ENCODE results near the gene HNRNPA2B1.
A peak's percentile ranks its signal among the peaks of the same experiment; 100 is the strongest.
"Not testable (repeated sequence)": the region's sequence is repeated elsewhere in the genome, so short reads cannot be mapped to it uniquely, and the experiment has no call there.

The HNRNPA2B1 gene

DNA sequence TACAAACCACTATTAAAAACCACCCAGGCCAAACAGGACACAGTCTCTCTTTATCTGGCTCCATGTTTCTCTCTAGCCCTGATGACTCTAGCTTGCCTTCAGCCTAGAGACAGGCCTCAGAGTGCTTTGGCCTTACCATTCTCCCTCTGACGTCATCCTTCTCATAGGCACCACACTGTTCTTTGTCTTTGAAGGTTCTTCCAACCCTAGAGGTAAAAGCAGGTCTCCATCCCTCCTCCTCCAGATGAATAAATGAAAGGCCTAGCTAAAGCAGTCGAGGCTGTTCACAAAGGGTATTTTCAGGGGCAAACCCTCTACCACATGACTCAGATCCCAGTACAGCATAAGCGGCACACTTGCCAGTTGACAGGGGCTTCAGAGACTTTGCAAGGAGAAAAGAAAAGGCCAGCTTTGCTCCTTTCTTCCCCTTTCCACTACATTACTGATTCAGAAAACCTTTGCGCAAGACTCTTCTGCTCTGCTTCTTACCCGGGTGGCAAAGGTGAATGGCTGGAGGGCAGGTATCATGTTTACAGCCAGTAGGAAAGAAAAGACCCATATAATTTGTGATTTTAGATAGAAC lies 33.8 kb downstream of the HNRNPA2B1 start:
- Mint-ChIP-seq H3K27me3 (no peaks in the 10 kb centered on the region), H3K9me3 (no peaks in the 10 kb centered on the region), H3K27ac (peak overlapping the region; percentile 85), H3K36me3 (peaks cover 11% of the 10 kb centered on the region), H3K4me1 (peaks cover 27% of the 10 kb centered on the region), H3K4me3 (peak overlapping the region; percentile 21)

DNA sequence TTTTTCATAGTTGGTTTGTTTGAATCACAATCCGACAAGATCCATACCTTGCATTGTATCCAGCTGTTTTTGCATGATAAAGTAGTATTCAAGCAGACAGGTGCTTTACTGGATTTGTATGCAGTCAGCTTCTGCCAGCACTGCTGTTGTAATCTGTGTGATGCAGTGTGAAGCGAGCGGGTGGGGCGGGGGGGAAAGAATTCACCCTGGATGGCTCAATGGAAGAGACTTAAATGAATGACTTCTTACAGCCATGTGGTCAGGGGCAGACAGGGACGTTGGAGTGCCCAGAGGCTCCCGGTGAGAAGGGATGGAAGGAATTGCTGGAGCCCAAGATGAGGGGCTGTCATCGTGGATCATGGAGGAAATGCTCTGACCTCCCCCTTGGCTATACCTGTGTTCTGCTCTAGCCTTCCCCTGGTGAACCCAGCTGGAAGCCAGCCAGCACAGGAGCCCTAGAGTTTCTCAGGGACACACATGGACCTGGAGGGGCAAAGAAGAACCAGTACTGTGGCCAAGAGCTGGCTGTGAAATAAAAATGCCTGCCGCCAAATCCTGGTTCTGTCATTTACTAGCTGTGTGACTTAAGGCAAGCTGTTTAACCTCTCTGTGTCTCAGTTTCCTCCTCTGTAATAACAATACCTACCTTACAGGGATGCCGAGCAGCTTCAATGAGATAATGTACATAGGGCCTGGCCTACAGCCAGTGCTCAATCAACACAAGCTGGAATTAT lies 34.4 kb downstream of the HNRNPA2B1 start:
- H3K27me3 Mint-ChIP-seq: no peaks in the 10 kb centered on the region
- H3K4me3 Mint-ChIP-seq: no peak overlapping the region
- no peaks in the 10 kb centered on the region for H3K9me3 Mint-ChIP-seq
- H3K36me3 Mint-ChIP-seq: peaks cover 8% of the 10 kb centered on the region
- peaks cover 27% of the 10 kb centered on the region for H3K4me1 Mint-ChIP-seq
- H3K27ac Mint-ChIP-seq: no peak overlapping the region

DNA sequence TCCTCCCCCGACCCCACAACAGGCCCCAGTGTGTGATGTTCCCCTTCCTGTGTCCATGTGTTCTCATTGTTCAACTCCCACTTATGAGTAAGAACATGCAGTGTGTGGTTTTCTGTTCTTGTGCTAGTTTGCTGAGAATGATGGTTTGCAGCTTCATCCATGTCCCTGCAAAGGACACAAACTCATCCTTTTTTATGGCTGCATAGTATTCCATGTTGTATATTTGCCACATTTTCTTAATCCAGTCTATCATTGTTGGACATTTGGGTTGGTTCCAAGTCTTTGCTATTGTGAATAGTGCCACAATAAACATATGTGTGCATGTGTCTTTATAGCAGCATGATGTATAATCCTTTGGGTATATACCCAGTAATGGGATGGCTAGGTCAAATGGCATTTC lies 36.7 kb downstream of the HNRNPA2B1 start:
- H3K36me3 Mint-ChIP-seq, H3K27ac Mint-ChIP-seq, H3K27me3 Mint-ChIP-seq, H3K4me3 Mint-ChIP-seq, H3K9me3 Mint-ChIP-seq: not testable (repeated sequence)
- H3K4me1 Mint-ChIP-seq: peaks cover 42% of the 10 kb centered on the region

DNA sequence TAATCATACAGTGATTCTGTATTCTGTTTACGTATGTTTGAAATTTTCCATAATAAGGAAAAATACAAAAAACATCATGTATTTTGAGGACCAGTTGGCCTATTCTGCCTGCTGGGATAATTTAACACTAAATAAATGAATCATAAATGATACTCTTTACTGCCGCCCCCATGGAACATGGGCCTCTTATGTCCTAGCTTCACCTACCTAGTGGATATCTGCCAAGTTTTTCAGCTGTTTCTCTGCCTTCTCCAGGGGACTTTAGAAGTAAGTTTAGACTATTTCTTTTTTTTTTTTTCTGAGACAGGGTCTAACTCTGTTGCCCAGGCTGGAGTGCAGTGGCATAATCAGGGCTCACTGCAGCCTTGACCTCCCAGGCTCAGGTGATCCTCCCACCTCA lies 38.1 kb downstream of the HNRNPA2B1 start:
- no peak overlapping the region for H3K27ac Mint-ChIP-seq
- no peaks in the 10 kb centered on the region for H3K9me3 Mint-ChIP-seq
- peaks cover 53% of the 10 kb centered on the region for H3K4me1 Mint-ChIP-seq
- no peaks in the 10 kb centered on the region for H3K27me3 Mint-ChIP-seq
- no peak overlapping the region for H3K4me3 Mint-ChIP-seq
- H3K36me3 Mint-ChIP-seq: peaks cover 7% of the 10 kb centered on the region

DNA sequence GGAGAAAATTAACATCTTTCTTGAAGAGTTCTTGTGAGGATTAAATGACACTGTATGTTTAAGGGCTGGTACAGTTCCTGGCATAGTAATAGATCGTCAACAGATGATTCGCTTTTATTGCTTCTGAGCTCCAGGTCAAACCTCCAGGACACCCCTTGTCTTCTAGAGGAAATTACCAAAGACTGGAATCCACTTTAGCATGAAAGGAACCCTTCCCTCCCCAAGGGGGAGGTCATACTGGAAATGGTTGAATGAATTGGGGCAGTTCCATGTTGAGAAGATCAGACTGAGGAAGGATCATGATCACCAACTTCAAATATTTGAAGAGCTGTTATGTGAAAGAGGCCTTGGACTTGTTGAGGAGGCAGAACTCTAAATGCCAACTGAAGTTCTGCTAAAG lies 39.6 kb downstream of the HNRNPA2B1 start:
- Mint-ChIP-seq H3K4me1 (peaks cover 56% of the 10 kb centered on the region), H3K9me3 (no peaks in the 10 kb centered on the region), H3K27ac (no peak overlapping the region), H3K36me3 (peaks cover 7% of the 10 kb centered on the region), H3K4me3 (no peak overlapping the region), H3K27me3 (no peaks in the 10 kb centered on the region)

DNA sequence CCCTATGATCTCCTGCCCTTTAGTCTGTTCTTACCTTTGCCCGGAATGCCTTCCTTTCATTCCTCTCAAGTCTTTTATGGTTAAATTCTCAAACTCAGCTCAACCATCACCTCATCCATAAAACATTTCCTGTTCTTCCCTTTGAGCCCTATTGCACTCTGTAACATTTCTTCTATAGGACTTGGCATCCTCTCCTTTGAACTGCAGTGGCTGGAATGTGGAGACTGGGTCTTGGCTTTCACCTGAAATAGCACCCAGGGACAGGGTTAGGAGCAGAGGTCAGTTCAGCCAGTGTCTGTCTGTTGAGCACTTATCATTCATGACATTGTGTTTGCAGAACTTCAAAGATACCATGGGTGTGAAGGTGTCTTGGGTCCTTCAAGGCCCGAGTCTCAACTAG lies 41.3 kb downstream of the HNRNPA2B1 start:
- peaks cover 5% of the 10 kb centered on the region for H3K36me3 Mint-ChIP-seq
- peak overlapping the region; percentile 8 for H3K4me3 Mint-ChIP-seq
- H3K9me3 Mint-ChIP-seq: no peaks in the 10 kb centered on the region
- peak overlapping the region; percentile 60 for H3K27ac Mint-ChIP-seq
- H3K4me1 Mint-ChIP-seq: peaks cover 73% of the 10 kb centered on the region
- H3K27me3 Mint-ChIP-seq: no peaks in the 10 kb centered on the region

DNA sequence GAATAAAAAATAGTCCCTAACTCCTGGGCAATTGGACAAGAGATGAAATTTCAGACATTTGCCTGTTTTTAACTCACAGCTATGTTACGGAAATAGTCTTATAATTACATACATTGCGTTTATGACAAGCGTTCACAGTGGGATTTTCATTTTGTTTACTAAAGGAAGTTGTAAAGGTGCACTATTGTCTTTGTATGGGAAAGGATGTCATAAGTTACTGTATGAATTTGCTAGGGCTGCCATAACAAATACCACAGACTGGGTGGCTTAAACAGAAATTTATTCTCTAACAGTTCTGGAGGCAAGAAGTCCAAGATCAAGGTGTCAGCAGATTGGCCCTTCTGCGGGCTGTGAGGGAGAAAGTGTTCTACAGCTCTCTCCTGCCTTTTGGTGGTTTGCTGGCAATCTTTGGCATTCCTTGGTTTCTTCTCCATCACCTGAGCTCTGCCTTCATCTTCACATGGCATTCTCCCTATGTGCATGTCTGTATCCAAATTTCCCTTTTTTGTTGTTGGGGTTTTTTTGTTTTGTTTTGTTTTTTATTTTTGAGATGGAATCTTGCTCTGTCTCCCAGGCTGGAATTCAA lies 42.9 kb downstream of the HNRNPA2B1 start:
- Mint-ChIP-seq H3K4me3 (peak overlapping the region; percentile 76), H3K27ac (peak overlapping the region; percentile 72), H3K4me1 (peaks cover 79% of the 10 kb centered on the region), H3K27me3 (no peaks in the 10 kb centered on the region), H3K36me3 (peaks cover 5% of the 10 kb centered on the region), H3K9me3 (no peaks in the 10 kb centered on the region)

DNA sequence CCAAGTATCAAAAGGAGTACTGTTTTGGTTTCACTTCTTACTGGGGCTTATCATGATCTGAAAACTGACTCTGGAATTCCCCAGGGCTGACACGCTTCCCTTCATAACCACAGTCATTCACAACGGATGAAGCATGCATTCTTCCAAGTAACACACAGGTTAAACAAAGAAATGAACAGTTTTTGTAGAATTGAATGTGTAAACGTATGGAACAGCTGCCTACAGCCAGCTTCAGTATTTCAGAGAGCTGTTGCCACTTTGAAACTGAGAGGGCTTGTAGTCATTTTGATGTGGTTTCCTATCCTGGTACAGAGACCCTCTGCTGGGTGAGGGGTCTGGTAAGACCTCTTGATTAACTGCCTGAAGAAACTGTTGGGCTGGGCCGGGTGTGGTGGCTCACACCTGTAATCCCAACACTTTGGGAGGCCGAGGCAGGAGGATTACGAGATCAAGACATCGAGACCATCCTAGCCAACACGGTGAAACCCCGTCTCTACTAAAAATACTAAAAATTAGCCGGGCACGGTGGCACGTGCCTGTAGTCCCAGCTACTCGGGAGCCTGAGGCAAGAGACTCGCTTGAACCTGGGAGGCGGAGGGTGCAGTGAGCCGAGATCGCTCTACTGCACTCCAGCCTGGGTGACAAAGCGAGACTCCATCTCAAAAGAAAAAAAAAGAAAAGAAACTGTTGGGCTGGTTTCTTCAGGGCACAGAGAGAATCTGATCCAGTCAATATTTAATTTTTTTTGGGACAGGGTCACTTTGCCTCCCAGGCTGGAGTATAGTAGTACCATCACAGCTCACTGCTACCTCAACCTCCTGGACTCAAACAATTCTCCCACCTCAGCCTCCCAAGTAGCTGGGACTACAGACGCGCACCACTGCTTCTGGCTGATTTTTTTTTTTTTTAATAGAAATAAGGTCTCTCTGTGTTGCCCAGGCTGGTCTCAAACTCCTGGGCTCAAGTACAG lies 43.8 kb downstream of the HNRNPA2B1 start:
- Mint-ChIP-seq H3K27ac (peak overlapping the region; percentile 90), H3K36me3 (peaks cover 5% of the 10 kb centered on the region), H3K4me1 (peaks cover 74% of the 10 kb centered on the region), H3K4me3 (peak overlapping the region; percentile 76), H3K9me3 (no peaks in the 10 kb centered on the region), H3K27me3 (no peaks in the 10 kb centered on the region)

DNA sequence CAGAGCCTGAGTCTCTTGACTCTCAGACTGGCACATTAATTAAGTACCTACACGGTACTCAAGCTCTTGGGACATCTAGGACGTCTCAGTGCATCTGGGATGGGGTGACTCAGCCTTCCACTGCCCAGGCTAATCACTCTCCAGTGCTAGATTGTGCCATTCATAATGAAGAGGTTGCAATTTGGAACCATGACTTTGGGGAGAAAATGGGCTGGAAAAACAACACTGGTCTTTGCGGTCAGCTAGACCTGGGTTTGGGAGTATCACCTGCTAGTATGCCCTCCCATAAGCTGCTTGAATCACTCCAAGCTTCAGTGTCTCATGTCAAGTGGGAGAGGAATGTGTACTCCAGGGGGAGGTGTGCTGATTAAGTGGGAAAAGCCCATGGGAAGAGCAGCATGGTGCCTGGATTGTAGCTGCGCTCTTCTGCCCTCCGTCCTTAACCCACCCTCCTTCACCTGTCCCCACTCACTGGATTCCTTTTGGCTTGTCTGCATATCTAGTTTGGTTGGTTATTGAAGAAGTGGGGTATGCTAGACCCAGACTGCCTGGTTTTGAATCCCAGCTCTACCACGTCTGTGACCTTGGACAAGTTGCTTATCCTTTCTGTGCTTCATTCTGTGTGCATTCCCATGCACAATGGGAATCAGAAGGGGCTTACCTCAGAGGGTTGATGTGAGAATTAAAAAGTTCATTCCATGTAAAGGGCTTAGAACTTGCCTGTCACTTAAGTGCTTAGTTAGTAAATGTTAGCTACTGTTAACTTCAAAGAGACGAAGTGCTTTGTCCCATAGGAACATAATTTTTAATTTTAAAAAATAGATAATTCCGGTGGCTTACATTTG lies 44.8 kb downstream of the HNRNPA2B1 start:
- H3K4me3 Mint-ChIP-seq: peak overlapping the region; percentile 76
- no peaks in the 10 kb centered on the region for H3K27me3 Mint-ChIP-seq
- no peaks in the 10 kb centered on the region for H3K9me3 Mint-ChIP-seq
- H3K4me1 Mint-ChIP-seq: peaks cover 81% of the 10 kb centered on the region
- H3K27ac Mint-ChIP-seq: peak overlapping the region; percentile 90
- H3K36me3 Mint-ChIP-seq: peaks cover 5% of the 10 kb centered on the region

DNA sequence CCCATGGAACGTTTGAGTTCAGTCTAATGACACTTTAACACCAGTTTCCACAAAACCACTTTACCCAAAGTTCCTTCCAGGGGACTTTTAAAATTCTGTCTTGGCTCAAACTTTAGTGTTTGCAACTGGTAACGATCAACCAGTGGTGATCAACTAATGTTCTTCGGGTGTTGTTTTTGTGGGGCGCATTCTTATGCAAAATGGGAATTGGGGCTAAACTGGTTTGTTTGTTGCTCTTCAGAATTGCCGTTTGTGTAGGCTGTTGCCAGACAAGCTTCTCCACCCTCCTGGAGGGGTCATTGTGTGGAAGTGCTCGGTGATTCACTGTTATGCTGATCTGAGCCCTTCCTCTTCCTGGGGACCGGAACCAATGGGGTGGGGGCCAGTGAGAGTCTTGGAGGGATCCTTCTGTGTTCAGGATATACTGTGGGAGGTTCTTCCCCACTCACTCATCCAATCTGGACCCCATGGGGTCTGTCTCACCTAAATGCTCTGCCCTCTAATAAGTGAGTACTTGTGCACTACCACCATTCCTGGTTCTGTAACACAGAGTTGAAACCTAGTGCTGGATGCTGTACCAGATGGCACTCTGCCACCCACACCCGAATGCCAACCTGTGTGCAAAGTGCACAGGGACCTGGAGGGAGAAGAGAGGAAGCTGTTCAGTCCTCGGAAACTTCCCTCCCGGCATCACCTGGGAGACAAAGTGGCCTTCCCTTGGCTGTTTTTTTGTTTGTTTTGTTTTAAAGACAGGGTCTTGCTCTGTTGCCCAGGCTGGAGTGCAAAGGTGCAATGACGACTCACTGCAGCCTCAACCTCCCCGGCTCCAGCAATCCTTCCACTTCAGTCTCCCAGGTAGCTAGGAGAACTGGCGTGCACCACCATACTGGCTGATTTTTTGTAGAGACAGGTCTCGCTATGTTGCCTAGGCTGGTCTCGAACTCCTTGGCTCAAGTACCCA lies 46.4 kb downstream of the HNRNPA2B1 start:
- H3K9me3 Mint-ChIP-seq: no peaks in the 10 kb centered on the region

DNA sequence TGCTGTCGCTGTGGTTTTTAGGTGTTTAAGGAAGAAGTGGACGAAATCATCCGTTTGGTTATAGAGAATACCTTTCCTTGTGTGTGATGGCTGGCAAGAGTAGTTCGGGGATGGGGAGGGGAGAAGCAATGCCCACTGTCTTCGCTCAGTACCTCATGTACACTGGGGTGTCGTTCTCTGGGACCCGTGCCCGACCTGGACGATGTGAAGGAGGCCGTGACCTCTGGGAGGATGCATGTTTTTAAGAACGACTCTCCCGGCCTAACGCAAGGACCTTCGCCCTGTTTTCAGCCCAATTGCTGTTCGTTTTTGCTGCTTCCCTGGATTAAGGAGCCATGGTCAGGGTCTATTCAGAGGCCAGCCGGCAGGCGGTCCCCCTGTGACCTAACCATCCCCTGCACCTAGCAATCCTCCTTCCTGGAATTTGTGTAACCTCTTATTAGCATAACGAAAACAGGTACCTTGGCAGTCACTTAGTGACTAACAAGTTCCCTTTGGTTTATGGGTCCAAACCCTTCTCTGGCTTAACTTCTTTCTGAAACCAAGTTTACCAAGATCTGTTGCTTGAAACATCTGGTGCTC lies 47.2 kb downstream of the HNRNPA2B1 start:
- Mint-ChIP-seq H3K27ac (peak overlapping the region; percentile 98), H3K9me3 (no peaks in the 10 kb centered on the region), H3K4me3 (peak overlapping the region; percentile 96), H3K36me3 (peaks cover 3% of the 10 kb centered on the region), H3K4me1 (peaks cover 65% of the 10 kb centered on the region), H3K27me3 (no peaks in the 10 kb centered on the region)

More for the DNA sequence above, 46.4 kb downstream of the HNRNPA2B1 start:
- Mint-ChIP-seq H3K4me1 (peaks cover 72% of the 10 kb centered on the region), H3K4me3 (peak overlapping the region; percentile 96), H3K36me3 (peaks cover 5% of the 10 kb centered on the region), H3K27me3 (no peaks in the 10 kb centered on the region), H3K27ac (peak overlapping the region; percentile 98)

DNA sequence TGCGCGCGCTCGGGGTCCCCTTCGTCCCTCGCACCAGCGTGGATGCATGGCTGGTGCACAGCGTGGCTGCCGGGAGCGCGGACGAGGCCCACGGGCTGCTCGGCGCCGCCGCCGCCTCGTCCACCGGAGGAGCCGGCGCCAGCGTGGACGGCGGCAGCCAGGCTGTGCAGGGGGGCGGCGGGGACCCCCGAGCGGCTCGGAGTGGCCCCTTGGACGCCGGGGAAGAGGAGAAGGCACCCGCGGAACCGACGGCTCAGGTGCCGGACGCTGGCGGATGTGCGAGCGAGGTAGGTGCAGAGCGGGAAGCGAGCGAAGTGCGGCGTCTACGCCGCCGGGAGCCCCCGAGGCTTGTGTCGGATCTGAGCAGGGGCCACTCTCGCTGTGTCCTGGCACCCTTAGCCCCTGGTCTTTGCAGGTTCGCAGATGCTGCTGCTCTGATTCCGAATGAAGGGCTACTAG lies 47.7 kb downstream of the HNRNPA2B1 start:
- H3K36me3 Mint-ChIP-seq, H3K9me3 Mint-ChIP-seq, H3K27me3 Mint-ChIP-seq: not testable (repeated sequence)
- Mint-ChIP-seq H3K4me1 (peaks cover 59% of the 10 kb centered on the region), H3K27ac (peak overlapping the region; percentile 98), H3K4me3 (peak overlapping the region; percentile 96)

DNA sequence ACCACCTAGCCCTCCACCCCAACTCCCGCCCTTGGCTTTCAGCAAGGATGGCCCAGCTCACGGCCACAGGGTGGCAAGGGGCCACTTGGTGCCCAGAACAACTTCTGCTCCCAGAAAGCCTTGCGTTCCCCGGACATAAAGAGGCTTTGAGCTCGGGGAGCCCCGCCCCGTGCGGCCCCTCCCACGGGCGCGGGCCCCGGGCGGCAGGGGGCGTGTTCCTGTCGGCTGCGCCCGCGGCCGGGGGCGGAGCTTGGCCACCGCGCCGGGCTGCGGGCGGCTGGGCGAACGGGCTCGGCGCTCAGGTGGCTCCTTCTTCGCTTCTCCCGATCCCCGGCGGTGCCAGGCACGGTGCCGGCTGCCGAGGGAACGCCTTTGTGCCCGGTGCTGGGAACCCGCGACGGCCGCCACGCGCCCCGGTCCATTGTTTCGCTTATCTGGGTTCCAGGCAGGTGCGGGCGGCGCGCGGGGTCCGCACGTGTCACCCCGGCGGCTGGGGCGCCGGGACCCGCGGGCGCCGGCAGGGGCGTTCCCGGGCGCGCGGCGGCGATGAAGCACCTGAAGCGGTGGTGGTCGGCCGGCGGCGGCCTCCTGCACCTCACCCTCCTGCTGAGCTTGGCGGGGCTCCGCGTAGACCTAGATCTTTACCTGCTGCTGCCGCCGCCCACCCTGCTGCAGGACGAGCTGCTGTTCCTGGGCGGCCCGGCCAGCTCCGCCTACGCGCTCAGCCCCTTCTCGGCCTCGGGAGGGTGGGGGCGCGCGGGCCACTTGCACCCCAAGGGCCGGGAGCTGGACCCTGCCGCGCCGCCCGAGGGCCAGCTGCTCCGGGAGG lies 48.4 kb downstream of the HNRNPA2B1 start, which contains the start of gene NFE2L3:
Gene NFE2L3 (plus strand): TSS at position 246 of the 829 bp plus-strand sequence. CDS start 301 bp downstream, at position 547.
- no peaks in the 10 kb centered on the region for H3K9me3 Mint-ChIP-seq
- peaks cover 2% of the 10 kb centered on the region for H3K36me3 Mint-ChIP-seq
- no peaks in the 10 kb centered on the region for H3K27me3 Mint-ChIP-seq
- peak within 1 kb of the TSS; percentile 96 for H3K4me3 Mint-ChIP-seq
- peaks cover 53% of the 10 kb centered on the region for H3K4me1 Mint-ChIP-seq
- peak within 1 kb of the TSS; percentile 98 for H3K27ac Mint-ChIP-seq

Measured in activated naive CD4-positive, alpha-beta T cell treated with anti-CD3 and anti-CD28 coated beads, Interleukin-2, amount 50 U/mL, for 24 hours (primary cell).